ENCODE results near the gene ADGRG3. TPM values are rescaled to one million over a fixed set of nuclear protein-coding genes. Genes with fewer than 3 reads are reported as not detected.
A peak's percentile ranks its signal among the peaks of the same experiment; 100 is the strongest.

ADGRG3 gene
- total RNA-seq, 1 donor from 2014 or later, result not detected

- TF ChIP-seq CTCF (conservative IDR thresholded peaks at IDR 0.05), result no peak
- H3K9me3 Mint-ChIP-seq, result no peaks in the 10 kb centered on the region
- no peak for DNase-seq (ENCODE audit: low read depth, low spot score)
- peaks cover 19% of the 10 kb centered on the region for H3K4me1 Mint-ChIP-seq
- no peaks in the 10 kb centered on the region for H3K36me3 Mint-ChIP-seq (ENCODE audit: low read depth)
- H3K27me3 Mint-ChIP-seq (ENCODE audit: low read depth), result no peaks in the 10 kb centered on the region
- H3K4me3 Mint-ChIP-seq, result no peak overlapping the region
- peak overlapping the region; percentile 19 for H3K27ac Mint-ChIP-seq (ENCODE audit: unreplicated experiment)
These were observed 12.8 kb downstream of the ADGRG3 start for GRCh38 chr16:57680842-57681375.

GRCh38 chr16:57681950-57682728 is 14.0 kb downstream of the ADGRG3 start:
- no peaks in the 10 kb centered on the region for H3K27me3 Mint-ChIP-seq (ENCODE audit: low read depth)
- peaks cover 10% of the 10 kb centered on the region for H3K4me1 Mint-ChIP-seq
- H3K4me3 Mint-ChIP-seq, result no peak overlapping the region
- H3K27ac Mint-ChIP-seq (ENCODE audit: unreplicated experiment), result no peak overlapping the region
- no peak for TF ChIP-seq CTCF (conservative IDR thresholded peaks at IDR 0.05)
- no peak for DNase-seq (ENCODE audit: low read depth, low spot score)
- H3K9me3 Mint-ChIP-seq, result peaks cover 2% of the 10 kb centered on the region
- no peaks in the 10 kb centered on the region for H3K36me3 Mint-ChIP-seq (ENCODE audit: low read depth)

GRCh38 chr16:57682809-57683635 is 14.9 kb downstream of the ADGRG3 start:
- no peak for DNase-seq (ENCODE audit: low read depth, low spot score)
- Mint-ChIP-seq H3K4me1 (peaks cover 5% of the 10 kb centered on the region), H3K9me3 (peaks cover 2% of the 10 kb centered on the region), H3K36me3 (ENCODE audit: low read depth) (no peaks in the 10 kb centered on the region), H3K27me3 (ENCODE audit: low read depth) (no peaks in the 10 kb centered on the region), H3K4me3 (no peak overlapping the region), H3K27ac (ENCODE audit: unreplicated experiment) (no peak overlapping the region)
- no peak for TF ChIP-seq CTCF (conservative IDR thresholded peaks at IDR 0.05)

- Mint-ChIP-seq H3K27me3 (ENCODE audit: low read depth) (no peaks in the 10 kb centered on the region), H3K36me3 (ENCODE audit: low read depth) (no peaks in the 10 kb centered on the region), H3K4me3 (no peak overlapping the region), H3K27ac (ENCODE audit: unreplicated experiment) (no peak overlapping the region), H3K9me3 (peaks cover 2% of the 10 kb centered on the region), H3K4me1 (peaks cover 5% of the 10 kb centered on the region)
- no peak for TF ChIP-seq CTCF (conservative IDR thresholded peaks at IDR 0.05)
- DNase-seq (ENCODE audit: low read depth, low spot score), result no peak
These were observed 15.8 kb downstream of the ADGRG3 start for GRCh38 chr16:57683636-57684545.
